Measurements from ENCODE around the gene TMEM94. TPM values are rescaled to one million over a fixed set of nuclear protein-coding genes. Genes with fewer than 3 reads are reported as not detected.

TMEM94 gene
- total RNA-seq, 2 donors from 2014 or later, result 57.1 to 83.4 TPM

DNA sequence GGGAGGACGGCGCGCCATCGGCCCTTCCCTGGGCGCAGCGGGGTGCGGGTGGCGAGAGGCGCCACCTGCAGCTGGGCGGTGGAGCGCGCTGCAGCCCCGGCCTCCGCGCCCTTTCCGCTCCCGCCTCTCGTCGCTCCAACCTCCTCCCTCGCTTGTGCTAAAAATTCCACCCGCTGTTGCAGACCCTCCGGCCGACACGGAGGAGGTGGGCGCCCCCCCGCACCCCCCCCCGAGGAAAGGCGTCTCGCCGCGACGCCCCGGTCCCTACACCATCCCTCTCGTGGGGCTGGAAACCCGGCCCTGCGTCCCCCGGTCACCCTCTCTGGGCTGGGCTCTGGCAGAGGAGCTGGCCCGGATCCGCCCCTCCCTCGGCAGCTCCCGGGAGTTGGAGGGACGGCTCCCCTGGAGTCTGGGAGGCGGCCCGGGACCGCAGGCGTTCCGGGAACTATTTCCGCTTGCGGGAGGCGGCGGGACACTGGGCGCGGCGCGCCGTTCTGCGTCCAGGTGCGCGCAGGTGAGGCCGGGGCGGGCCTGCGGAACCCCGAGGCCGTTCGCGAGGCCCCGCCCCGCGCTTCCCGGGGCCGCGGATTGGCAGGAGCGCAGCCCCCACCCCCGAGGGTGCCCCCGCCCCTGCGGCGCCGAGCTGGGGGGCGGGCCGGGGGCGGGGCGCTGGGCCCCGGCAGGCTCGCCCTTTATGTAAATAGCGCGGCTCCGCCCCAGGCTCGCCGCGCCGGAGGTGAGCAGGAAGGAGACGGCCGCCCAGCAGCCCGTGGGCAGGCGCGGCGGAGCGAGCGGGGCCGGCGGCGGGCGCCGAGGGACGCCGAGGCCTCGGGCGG is 68.8 kb downstream of the TMEM94 start, which contains the start of gene LLGL2:
Gene LLGL2, plus strand, starts transcription at position 728 of the 836 bp plus-strand sequence. CDS start 17,730 bp downstream, outside the sequence.
- ATAC-seq (ENCODE audit: insufficient number of reproducible peaks, low FRiP score, low read depth) (peak; percentile 48), DNase-seq (ENCODE audit: low spot score) (no peak)
- H3K27ac ChIP-seq, result peak within 1 kb of the TSS; percentile 8 to 23
- H3K36me3 ChIP-seq, result no peaks in the 10 kb centered on the region
- TF ChIP-seq, protein P1, sequence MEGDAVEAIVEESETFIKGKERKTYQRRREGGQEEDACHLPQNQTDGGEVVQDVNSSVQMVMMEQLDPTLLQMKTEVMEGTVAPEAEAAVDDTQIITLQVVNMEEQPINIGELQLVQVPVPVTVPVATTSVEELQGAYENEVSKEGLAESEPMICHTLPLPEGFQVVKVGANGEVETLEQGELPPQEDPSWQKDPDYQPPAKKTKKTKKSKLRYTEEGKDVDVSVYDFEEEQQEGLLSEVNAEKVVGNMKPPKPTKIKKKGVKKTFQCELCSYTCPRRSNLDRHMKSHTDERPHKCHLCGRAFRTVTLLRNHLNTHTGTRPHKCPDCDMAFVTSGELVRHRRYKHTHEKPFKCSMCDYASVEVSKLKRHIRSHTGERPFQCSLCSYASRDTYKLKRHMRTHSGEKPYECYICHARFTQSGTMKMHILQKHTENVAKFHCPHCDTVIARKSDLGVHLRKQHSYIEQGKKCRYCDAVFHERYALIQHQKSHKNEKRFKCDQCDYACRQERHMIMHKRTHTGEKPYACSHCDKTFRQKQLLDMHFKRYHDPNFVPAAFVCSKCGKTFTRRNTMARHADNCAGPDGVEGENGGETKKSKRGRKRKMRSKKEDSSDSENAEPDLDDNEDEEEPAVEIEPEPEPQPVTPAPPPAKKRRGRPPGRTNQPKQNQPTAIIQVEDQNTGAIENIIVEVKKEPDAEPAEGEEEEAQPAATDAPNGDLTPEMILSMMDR (IDR thresholded peaks at IDR 0.05), result peak; percentile 34
- H3K9me3 ChIP-seq, result no peaks in the 10 kb centered on the region
- no peaks in the 10 kb centered on the region for H3K27me3 ChIP-seq (replicated peaks; ENCODE audit: insufficient read depth)
- H3K4me3 ChIP-seq, result peak within 1 kb of the TSS; percentile 81
- H3K4me1 ChIP-seq (ENCODE audit: control insufficient read depth in 1 of 2, low read depth in 2 of 2), result peaks cover 8 to 22% of the 10 kb centered on the region in 2 donors

DNA sequence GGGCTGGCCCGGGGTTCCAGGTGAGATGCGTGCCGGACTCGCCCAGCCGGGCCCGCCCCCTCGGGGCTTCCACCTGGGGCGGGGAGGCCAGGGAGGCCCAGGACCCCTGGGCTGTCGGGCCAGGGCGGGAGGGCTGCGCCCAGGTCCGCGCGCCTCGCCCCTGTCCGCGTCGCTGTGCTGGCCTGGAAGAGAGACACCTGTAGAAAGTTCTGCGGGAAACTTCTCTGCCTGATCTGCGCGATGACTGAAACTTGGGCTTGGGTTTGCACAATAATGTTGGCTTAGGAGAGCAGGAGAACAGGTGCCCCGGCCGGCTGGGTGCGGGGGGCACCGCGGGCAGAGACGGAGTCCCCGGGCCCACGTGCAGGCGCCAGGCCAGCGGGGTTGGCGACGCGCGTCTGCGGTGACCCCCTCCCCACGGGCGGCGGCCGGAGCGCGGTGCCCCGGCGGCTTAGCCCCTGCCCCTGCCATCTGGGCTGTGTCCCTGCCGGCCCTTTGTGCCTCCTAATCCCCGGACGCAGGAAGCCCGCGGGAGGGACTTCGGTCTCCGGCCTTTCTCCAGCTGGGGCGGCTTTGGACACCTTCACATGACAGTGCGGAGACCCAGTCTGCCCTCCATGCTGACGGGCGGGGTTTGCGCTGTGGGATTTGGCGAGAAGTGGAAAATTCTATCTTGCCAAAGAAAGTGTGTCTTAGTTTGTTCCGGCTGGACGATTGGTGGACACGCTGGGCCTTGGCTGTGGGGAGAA is 69.5 kb downstream of the TMEM94 start:
- no peak overlapping the region for H3K27ac ChIP-seq
- TF ChIP-seq, protein P1 (IDR thresholded peaks at IDR 0.05), result no peak
- H3K4me1 ChIP-seq (ENCODE audit: control insufficient read depth in 1 of 2, low read depth in 2 of 2), result peaks cover 8 to 22% of the 10 kb centered on the region in 2 donors
- ATAC-seq (ENCODE audit: insufficient number of reproducible peaks, low FRiP score, low read depth) (no peak), DNase-seq (ENCODE audit: low spot score) (no peak)
- H3K9me3 ChIP-seq, result no peaks in the 10 kb centered on the region
- no peaks in the 10 kb centered on the region for H3K27me3 ChIP-seq (replicated peaks; ENCODE audit: insufficient read depth)
- H3K36me3 ChIP-seq, result no peaks in the 10 kb centered on the region
- H3K4me3 ChIP-seq, result peak overlapping the region; percentile 81

DNA sequence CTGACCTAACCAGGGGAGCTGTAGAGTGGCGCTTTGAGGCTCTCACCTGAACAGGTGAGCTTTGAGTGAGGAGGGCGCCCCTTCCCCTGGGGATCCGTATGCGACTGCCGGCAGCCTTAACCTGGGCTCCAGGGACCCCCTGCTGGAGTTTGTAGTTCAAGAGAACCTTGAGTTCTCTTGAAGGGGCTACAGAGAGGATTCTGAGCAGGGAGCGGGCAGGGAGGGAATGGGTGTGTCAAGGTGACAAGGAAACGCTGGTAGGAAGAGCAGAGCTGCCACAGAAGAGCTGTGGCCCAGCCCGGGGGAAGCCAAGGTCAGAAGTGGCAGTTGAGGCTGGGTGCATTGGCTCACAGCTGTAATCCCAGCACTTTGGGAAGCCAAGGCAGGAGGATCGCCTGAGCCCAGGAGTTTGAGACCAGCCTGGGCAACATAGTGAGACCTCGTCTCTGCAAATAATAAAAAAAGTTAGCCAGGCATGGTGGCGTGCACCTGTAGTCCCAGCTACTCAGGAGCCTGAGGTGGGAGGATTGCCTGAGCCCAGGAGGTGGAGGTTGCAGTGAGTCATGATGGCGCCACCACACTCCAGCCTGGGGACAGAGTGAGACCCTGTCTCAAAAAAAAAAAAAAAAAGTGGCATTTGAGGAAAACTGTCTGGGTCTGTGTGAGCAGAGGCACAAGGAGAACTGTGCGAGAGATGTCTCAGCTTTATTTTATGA is 70.3 kb downstream of the TMEM94 start:
- Histone ChIP-seq H3K4me3 (peak overlapping the region; percentile 81), H3K9me3 (no peaks in the 10 kb centered on the region), H3K4me1 (ENCODE audit: control insufficient read depth in 1 of 2, low read depth in 2 of 2) (peaks cover 8 to 22% of the 10 kb centered on the region in 2 donors), H3K36me3 (no peaks in the 10 kb centered on the region), H3K27ac (no peak overlapping the region), H3K27me3 (replicated peaks; ENCODE audit: insufficient read depth) (no peaks in the 10 kb centered on the region)
- TF ChIP-seq, protein P1 (IDR thresholded peaks at IDR 0.05), result no peak
- no peak for DNase-seq (ENCODE audit: low spot score)
- no peak for ATAC-seq (ENCODE audit: insufficient number of reproducible peaks, low FRiP score, low read depth)

DNA sequence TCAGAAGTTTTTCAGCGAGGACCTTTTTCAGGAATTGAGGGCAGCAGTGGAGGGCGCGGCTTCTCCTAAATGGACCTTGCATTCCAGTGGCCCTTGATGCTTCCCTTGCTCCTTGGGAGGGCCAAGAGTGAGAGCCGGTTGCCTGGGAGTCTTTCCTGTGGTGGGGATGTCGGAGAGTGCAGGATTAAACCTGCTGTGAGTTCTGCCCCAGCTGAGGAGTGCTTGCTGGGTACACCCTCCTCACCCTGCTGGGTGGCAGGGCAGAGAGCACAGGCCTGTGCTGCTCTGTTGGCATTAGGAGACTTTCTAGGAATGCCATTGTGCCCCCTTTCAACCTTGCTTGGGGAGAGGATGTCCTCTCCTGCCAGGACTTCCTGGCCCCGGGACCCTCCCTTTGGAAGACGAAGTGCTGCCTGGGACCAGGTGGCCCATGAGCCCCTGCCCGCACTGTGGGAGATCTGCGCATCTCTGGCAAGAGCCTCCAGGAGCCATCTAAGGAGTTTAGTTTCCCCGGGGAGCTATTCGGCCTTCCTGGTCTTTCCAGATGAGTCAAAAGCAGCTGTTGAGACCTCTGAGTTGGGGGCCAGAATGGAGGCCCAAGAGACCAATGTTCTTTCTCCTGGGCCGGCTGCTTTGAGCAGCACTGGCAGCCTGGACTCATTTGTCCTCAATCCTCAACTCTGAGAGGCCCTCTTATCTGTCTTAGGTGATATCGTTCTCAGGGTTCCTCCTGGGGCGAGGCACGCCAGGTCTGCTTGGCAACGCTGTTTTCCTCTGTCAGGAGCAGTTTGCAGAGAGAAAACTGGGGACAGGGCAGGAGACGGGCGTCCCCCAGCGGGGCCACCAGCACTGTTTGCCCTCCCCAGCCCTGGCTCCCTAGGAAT is 74.6 kb downstream of the TMEM94 start:
- Histone ChIP-seq H3K9me3 (no peaks in the 10 kb centered on the region), H3K27ac (no peak overlapping the region), H3K36me3 (no peaks in the 10 kb centered on the region), H3K27me3 (replicated peaks; ENCODE audit: insufficient read depth) (no peaks in the 10 kb centered on the region), H3K4me3 (no peak overlapping the region), H3K4me1 (ENCODE audit: control insufficient read depth in 1 of 2, low read depth in 2 of 2) (peaks cover 4 to 10% of the 10 kb centered on the region in 2 donors)
- TF ChIP-seq, protein P1 (IDR thresholded peaks at IDR 0.05), result no peak
- no peak for DNase-seq (ENCODE audit: low spot score)
- no peak for ATAC-seq (ENCODE audit: insufficient number of reproducible peaks, low FRiP score, low read depth)
